DMS79 (cell line): ENCODE data around the gene AGAP1.
"Not testable (repeated sequence)": the region's sequence is repeated elsewhere in the genome, so short reads cannot be mapped to it uniquely, and the experiment has no call there.

Experiments used
- DNase-seq: peaks from one replicate; lab custom pipeline; 2025; lab: John Stamatoyannopoulos, UW

AGAP1 gene

DNA sequence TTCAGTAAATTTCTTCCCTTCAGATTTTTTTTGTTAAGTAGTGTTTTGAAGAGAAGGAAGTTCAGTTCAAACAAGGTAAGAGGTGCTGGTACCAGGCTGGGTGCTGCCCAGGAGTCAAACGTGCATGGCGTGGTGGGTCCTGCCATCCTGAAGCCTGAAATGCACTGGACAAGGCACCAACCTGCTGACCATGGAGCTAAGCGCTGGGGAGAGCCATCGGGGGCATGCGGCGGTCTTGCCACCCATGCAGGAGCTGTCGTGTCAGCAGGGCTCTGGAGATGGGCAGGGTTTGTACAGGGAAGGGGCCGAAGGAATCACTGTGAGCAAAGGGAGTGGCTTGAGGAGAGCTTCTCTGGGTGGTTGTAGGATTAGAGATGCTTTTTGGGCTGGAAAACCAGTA lies 547.8 kb downstream of the AGAP1 start:
- DNase-seq = no peak

DNA sequence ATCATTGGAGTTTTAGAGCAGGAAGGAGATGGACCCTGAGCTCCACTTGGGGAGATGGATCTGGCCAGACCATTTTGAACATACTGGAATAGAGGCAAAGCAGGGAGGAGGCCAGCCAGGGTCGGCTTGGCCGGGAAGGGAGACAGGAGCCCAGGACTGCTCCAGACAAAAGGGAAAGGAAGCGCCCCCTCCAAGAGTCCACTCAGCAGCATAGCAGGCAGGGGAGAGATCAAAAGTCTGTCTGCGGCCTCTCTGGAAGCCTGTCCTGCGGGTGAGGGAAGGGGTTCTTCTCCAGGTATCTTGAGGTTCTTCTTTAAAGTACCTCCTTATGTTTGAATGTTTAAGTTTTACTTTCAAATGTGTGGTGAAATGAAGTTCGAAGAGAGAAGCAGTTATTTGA lies 548.2 kb downstream of the AGAP1 start:
- no peak for DNase-seq

DNA sequence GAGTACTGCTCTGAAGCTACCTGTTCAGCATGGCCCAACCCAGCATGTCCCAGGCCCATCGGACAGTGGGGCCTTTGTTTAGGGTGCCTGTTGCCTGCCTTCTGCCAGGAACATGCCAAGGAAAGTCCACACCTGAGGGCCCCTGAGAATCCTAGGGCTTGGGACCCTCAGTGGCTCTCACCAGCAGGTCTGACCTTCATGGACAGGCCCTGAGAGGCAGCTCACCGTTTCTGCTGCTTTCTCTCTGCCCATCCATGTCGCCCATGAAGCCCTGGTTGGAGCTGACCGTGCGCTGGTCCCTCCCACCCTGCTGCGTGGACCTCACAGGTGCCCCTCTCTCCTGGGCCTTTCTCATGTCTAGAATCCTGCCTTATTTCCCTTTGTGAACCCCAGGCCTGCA lies 550.3 kb downstream of the AGAP1 start:
- no peak for DNase-seq

DNA sequence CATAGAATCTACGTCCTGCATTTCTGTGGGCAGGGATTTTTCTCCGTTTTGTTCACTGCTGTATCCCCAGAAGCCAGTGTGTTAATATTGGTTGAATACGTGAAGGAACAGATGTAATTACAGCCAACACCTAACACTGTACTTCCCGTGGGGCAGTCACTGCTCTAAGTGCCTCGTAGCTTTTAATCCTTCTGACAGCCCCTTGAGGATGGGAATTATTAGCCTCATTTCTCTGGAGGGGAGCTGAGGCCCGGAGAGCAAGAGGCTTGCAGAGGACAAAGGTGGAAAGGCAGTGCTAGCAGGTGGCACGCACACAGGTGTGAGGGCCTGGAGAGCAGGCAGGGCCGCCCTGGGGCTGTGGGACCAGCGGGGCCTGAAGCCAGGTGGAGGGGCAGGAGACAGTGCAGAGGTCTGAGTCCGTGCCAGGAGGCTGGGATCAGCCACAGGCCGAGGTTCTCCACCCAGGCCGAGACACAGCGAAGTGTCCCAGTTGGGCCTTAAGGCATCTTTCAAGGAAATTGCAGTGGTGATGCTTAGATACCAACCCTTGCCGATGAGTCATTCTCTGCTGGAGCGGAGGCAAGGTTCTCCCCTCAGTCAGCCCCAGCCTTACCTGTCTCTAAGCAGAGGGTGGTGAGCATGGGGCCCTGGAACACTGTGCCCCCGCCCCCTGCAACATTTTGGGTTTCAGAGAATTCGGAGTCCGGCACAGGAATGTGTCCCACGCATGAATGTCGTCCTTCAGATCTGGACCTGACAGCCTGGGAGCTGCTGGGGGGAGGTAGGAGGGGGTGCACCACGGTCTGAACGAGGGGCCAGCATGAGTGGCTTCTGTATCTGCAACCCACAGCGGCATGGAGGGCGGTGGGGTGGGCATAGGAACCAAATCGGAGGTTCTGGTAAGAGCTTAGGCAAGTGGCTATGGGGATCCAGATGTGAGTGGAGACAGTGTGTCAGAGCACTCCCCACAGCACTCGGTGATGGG lies 551.7 kb downstream of the AGAP1 start:
- peak; percentile 18 for DNase-seq

DNA sequence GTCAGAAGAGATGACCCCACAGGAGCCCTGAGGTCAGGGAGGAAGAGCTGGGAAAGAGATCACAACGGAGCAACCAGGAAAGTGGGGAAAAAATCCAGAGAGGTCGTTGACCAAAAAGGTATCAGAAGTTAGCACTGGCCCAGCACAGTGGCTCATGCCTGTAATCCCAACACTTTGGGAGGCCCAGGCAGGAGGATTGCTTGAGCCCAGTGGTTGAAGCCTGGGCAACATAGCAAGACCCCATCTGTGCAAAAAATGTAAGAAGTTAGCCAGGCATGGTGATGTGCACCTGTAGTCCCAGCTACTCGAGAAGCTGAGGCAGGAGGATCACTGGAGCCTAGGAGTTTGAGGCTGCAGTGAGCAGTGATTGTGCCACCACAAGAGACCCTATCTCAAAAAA lies 552.9 kb downstream of the AGAP1 start:
- DNase-seq = no peak

DNA sequence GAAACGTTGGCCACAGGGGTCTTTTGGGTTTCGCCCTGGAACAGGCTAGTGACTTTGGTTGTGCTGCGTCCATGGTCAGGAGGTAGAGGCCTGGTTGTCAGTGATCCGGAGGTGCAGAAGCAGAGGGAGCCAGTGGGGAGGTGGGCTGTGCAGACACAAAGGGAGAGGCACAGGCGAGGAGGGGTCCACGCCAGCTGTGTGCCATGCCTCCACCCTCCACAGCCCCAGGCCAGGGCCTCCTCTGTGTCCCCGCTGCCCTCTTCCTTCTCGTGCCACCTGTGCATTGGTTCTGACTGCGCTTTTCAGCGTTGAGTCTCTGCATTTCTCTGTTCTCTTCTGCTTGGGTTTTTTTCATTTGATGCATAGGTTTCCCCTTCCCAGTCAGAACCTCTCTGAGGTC lies 553.3 kb downstream of the AGAP1 start:
- DNase-seq = no peak

DNA sequence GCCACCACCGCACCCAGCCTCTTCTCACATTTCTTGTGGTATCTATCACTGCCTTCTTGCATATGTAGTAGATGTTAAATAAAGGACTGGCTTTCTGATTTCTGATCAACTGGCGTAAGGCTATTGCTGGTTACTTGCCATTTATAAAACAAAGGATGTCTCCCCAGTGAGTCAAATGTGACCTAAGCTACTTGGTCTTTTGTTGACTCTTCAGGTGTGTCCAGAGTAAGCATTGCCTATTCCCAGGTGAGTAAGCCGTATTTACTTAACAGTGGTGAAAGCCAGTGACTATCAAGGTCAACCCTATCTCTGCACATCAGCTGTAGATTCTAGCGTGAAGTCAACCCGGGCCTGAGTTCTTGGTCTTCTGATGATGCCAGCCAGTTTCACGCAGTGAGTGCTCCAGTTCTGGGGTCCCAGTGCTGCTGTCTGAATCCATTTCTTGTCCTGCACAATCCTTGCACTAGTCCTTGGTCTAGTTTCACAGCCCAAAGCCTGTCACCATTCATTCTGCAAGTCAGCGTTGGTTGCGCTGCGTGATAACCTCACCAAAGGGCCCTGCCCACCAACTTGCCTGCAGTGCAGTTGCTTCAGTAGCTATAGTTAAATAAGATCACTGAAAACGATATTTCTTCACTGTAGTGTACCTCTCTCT lies 554.2 kb downstream of the AGAP1 start:
- DNase-seq = no peak

DNA sequence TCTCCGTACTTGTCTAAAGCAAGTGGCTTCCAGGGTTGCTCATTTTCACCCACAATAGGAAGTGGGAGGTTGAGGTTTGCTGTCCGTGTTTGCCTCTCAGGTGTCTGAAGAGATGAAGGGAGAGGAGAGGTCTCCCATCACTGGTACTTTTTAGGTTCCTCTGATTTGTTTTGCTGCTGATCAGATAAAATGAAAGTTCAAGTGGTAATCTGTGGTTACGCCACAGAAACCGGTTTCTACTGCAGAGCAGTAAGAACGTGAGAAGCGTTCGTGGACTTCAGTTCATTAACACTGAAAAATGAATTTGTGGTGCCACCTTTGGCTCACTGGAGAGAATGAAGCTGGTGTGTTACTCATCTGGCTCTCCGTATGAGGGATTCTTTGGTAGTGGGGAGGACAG lies 556.1 kb downstream of the AGAP1 start:
- no peak for DNase-seq

DNA sequence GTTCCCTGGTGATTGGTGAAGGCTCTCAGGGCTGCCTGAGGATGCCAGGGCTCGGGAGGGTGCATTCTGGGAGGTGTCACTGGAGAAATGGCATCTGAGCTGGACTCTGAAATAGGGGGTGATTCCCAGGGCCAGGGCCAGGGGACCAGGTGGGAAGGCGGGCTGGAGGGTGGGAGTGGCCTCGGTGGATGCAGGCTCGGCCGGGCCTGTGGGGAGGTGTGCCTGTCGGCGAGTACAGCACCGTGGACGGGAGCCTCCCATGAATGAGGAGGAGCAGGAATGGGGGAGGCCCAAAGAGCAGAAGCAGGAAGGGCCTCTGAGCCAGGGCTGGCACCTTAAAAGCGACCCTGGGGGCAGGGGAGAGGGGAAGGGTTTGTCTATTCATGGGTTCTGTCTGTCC lies 557.5 kb downstream of the AGAP1 start:
- DNase-seq = no peak

DNA sequence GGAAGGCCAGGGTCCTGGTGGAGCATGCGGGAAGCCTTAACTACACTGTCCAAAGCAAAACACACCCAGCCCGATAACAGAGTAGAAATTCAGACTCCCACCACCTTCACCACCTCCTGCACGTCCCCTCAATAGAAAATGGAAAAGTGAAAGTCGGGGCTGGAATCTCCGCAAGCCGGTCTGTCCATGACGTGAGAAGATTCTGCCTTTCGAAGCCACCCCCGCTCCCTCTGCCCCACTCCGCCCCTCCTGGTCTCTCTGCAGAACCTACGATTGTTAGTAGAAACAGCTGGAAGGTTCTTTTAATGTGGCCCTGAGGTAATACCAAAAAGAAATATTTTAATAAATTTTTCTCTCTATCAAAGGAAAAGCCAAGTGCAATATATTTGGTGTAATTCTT lies 558.0 kb downstream of the AGAP1 start:
- DNase-seq = no peak

DNA sequence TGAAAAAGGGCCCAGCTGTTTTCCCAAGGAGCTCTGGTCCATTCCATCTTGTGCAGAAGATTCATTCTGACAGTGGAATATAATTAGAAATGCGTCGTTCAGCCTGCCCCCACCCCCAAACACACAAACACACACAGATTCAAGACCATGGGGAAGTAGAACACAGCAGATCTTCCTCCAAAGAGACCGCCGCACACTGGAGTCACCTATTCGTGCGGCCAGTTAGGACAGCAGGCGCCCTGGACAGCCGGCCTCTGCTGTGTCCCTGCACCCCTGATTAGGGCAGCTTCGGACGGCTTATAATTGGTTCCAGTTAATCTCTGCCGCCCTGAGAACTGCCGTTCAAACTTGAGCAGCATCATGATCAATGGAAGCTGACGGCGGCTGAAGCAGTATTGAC lies 558.4 kb downstream of the AGAP1 start:
- no peak for DNase-seq

DNA sequence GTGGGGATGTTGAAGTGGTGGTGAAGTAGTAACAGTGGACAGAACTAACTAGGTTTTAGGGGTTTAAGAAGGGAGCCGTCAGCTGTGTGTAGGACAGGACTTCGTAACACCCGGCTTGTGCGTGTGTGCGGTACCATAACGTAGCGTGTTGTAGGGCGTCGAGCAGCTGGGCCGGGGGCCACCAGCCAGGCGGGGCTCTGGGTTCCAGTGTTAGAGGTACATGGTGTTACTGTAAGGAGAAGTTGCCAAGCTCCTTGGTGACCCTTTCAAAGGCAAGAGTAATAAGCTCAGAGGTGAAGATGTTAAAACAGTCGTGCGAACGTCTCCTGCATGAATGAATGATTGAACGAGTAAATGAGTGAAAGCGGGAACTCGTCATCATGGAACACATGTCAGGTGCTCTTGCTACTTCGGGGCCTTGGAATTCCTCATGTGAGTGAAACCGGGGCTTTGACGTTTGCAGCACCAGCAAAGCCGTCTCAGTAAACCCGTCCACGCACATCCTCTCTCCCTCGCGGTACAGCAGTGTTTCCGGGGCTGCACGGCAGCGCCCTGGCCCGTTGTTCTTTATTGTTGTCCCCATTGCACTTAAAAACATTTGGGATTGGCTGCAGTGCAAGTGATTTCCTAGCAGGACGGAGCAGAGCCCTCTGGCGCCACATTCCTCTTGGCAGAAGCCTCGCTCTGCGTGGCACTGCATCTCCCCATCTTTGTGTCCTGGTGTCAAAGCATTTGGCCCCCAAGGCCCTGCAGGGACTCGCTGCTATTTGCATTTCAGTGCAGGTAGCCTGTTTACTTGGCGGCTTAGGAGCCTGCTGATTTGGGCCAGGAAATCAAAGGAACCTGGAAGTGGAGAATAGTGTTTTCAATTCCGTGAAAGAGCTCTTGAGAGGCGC lies 559.3 kb downstream of the AGAP1 start:
- DNase-seq = no peak

DNA sequence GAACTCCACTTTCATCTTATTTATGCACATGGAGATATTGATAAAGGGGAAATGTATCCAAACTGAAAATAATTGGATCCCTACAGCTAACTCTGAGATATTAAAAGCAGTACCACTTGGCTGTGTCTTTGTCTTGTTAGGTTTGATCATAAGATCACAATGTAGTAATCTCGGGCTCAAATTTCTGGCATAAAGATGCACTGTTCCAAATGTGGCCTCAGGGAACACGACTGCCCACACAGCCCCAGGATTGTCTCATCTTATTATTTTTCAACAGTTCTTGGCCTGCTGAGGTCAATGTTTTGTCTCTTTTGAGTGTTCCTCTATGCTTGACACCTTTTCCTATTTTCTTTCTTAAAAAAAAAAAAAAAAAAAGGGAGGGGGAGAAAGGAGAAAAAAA lies 560.3 kb downstream of the AGAP1 start:
- DNase-seq = no peak

DNA sequence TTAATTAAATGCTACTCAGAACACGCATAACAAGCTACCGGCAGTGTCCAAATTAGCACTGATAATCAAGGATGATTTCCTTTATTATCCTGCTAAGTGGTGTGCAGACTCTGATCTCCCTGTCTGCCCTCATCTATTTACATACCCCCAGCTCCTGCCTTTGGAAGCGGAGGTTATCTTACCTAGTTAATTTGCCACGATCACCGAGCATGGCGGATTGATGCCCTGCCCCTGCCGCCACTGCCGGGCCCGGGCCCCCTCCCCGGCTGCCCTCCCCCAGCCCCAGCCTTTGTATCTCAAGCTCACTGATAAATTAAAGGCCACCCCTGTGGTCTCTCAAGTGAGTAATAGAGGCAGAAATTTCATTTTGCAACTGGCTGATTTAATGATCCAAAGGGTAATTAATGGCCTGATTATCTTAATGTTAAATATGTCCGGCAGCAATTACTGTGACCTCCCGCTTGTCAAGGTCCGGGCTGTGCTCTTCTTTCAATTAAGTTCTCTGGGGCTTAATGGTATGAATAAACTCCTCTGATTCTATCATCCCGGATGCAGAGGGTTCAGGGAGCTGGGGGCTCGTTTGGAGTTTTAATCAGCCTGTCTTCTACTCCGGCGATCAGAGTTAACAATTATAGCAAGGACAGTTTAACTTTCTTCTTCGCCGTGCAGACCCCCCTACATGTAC lies 560.9 kb downstream of the AGAP1 start:
- DNase-seq = no peak

DNA sequence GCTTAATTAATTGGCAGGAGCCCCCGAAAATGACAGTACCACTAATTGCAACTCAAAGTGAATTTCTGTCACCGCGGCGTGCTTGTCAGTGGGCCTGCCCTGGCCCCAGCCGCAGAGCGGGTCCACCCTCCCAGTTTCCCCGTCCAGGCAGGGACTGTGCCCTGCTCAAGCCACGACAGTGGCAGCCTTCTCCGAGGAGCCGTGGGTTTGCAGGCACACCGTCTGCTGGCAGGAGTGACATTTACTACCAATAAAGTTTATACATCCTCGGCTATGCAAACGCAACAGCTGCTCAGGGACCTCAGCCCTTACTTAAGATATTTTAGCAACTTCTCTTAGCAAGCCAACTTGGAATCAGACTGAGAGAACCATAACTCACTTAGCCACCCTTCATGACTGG lies 561.6 kb downstream of the AGAP1 start:
- DNase-seq = no peak

DNA sequence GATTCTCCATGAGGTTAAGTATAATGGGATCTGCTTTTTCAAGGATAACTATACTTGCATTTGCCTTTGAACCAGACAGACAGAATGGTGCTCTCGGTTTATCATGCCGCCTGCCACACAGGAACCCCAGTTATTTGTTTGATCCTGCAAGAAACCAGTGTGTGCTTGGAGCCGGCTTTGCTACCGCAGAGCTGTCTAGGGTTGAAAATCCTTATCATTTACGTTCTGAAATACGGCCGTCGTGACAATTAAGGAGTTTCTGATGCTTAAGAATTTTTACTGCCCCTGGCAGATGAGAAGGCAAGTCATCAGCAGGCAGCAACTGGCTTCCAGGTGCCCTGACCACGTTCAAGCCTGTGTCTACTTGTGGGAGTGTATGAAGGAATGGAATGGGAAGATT lies 562.3 kb downstream of the AGAP1 start:
- DNase-seq = no peak

DNA sequence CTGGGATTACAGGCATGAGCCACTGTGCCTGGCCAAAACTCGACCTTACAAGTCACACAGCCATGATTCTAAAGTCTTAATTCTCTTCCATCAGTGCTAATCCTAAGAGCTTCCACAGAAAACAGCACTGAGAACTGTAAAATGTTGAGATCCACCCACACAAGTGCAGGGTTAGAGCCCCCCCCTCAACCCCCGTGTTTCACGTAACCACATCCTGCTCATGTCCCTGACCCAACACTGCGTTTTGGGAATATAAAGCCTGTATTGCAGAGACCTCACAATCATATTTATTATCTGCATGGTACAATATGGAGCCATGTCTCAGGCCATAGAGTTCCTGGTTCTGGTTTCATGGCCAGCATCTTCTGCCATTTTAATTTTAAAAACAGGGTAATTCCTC lies 563.5 kb downstream of the AGAP1 start:
- DNase-seq = no peak

DNA sequence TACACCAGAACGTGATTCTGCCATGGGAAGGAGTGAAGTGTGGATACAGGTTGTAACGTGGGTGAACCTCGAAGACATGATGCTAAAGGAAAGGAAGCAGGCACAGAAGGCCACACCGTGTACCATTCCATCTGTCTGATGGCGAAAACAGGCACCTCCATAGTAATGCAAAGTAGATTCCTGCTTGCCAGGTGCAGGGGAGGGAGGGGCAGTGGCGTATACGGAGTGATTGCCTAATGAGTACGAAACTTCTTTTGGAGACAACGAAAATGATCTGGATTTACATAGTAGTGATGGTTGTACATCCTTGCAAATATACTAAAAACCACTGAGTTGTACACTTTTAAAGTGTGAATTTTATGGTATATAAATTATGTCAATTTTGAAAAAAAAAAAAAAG lies 567.7 kb downstream of the AGAP1 start:
- no peak for DNase-seq

DNA sequence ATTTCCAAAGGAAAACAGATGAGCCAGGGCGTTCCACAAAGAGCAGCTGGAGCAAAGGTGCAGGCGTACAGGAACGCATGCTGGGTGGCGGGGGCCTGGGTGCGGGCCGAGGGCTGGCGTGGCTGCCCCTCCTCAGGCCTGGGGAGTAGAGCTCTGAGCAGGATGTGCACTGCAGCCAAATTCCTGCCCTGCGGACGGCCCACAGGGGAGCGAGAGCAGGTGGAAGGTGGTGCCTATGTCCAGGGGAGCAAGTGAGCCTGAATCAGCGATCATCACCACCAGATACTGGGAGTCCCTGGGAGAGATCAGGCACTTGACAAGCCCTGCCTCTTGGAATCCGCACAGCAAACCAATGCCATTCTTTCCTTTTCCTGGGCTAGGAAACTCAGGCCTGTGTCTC lies 568.1 kb downstream of the AGAP1 start:
- no peak for DNase-seq

DNA sequence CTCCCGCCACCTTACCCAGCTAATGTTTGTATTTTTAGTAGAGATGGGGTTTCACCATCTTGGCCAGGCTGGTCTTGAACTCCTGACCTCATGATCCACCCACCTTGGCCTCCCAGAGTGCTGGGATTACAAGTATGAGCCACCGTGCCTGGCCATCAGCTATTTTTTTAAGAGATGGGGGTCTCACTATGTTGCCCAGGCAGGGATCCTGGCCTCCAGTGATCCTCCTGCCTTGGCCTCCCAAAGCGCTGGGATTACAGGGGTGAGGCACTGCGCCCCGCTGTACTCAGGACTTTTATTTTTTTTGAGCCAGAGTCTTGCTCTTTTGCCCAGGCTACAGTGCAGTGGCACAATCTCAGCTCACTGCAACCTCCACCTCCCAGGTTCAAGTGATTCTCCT lies 569.0 kb downstream of the AGAP1 start:
- not testable (repeated sequence) for DNase-seq

DNA sequence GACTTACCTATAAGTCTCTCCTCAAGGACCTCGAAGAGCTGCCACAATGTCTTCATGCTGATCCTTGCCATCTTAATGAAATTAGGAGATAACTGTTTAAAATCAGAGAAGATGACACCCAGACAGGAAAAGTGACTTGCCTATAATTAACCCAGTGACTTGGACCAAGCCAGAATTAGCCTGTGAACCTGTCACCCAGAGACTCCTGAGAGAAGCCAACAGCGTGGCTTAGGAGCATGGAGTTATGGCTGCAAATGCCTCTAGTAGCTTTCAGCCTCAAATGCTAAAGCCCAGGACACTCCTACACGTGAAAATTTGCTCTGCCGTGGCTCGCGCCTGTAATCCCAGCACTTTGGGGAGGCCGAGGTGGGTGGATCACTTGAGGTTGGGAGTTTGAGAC lies 570.2 kb downstream of the AGAP1 start:
- DNase-seq = no peak
